DMS114 treated with DMSO at 0.1 percent for 48 hours (cell line): ENCODE data around the gene PRRT2.
A peak's percentile ranks its signal among the peaks of the same experiment; 100 is the strongest.
"Not testable (repeated sequence)": the region's sequence is repeated elsewhere in the genome, so short reads cannot be mapped to it uniquely, and the experiment has no call there.

ENCODE experiments used
- DNase-seq: peaks from one replicate; lab custom pipeline; 2025; ENCODE audit not compliant: unreplicated experiment; lab: John Stamatoyannopoulos, UW

PRRT2 gene

GRCh38 chr16:29790949-29791844, 20.8 kb upstream of the PRRT2 start:
- DNase-seq = no peak

GRCh38 chr16:29791845-29792807, 19.9 kb upstream of the PRRT2 start:
- DNase-seq = no peak

- DNase-seq = not testable (repeated sequence)
Measured at GRCh38 chr16:29793153-29793552, 18.8 kb upstream of the PRRT2 start.

GRCh38 chr16:29794231-29794710, 17.7 kb upstream of the PRRT2 start:
- no peak for DNase-seq

DNA sequence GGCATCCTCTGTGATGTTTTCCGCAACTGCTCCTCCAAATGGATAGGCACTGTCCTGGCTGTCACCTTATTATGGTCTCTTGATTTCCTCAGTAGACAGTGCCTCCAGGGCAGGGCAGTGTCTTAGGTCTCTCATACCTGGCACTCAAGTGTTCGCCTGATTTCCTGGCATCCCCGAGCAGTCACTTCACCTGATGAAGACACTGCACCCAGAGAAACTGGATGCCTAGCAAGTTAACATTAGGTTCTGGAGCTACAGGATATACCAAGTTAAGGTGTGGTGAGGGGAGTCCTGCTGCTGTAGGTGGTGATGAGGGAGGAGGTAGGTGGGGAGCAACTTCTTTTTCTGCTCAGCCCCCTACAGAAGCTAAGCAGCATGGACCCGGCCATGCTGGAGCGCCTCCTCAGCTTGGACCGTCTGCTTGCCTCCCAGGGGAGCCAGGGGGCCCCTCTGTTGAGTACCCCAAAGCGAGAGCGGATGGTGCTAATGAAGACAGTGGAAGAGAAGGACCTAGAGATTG, 9.5 kb upstream of the PRRT2 start:
- no peak for DNase-seq

DNA sequence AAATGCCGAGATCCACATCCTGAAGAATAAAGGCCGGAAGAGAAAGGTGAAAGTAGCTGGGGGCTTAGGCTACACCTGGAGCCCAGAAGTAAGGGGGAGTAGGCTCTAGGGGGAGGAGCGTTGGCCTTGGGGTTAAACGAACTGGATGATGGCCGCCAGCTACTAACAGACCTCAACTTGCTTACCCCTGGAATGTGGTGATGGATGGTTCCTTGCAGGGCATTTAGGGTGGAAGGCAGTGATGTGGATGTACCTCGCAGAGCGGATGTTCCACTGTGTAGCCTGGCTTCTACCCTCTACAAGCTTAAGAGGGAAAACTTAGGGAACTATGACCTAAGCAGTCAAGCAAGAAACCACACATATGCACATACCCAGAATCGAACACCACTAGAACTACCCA, 8.0 kb upstream of the PRRT2 start:
- DNase-seq = no peak

GRCh38 chr16:29804455-29805231, 7.3 kb upstream of the PRRT2 start:
- peak; percentile 57 for DNase-seq

- DNase-seq = peak; percentile 96
Measured at GRCh38 chr16:29805232-29806098, 6.5 kb upstream of the PRRT2 start.

DNA sequence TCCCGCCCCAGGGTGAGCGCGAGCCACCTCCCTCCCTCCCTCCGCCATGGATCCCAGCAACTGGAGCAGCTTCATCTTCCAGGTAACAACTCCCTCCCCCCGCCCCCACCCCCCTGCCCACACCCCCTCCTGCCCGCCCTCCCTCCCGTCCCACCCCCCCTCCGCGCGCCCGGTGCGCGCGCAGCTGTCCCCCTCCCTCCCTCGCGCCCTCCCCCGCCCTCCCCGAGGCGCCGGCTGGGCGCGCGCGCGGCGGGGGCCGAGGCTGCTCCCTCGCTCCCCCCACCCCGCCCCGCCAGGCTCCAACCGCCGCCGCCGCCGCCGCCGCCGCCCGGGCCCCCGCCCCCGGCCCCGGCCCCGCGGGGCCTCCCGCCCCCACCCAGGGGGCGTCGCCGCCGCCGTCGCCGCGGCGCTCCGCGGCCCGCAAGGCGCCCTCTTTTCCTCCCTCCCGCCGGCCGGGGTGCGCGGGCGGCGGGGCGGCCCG, 5.9 kb upstream of the PRRT2 start, which contains the start of gene MAZ:
MAZ (plus strand) TSS at position 431 of the 481 bp plus-strand sequence. CDS start 173 bp downstream, outside the sequence.
- DNase-seq = no peak

DNA sequence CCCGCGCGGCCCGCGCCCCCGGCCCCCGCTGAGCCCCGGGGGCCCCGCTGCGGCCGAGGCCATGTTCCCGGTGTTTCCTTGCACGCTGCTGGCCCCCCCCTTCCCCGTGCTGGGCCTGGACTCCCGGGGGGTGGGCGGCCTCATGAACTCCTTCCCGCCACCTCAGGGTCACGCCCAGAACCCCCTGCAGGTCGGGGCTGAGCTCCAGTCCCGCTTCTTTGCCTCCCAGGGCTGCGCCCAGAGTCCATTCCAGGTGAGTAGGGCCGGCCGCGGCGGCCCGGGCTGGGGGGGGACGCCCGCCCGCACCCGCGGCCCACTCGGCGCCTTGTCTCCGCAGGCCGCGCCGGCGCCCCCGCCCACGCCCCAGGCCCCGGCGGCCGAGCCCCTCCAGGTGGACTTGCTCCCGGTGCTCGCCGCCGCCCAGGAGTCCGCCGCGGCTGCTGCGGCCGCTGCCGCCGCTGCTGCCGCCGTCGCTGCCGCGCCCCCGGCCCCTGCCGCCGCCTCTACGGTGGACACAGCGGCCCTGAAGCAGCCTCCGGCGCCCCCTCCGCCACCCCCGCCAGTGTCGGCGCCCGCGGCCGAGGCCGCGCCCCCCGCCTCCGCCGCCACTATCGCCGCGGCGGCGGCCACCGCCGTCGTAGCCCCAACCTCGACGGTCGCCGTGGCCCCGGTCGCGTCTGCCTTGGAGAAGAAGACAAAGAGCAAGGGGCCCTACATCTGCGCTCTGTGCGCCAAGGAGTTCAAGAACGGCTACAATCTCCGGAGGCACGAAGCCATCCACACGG, 5.2 kb upstream of the PRRT2 start:
- no peak for DNase-seq

DNA sequence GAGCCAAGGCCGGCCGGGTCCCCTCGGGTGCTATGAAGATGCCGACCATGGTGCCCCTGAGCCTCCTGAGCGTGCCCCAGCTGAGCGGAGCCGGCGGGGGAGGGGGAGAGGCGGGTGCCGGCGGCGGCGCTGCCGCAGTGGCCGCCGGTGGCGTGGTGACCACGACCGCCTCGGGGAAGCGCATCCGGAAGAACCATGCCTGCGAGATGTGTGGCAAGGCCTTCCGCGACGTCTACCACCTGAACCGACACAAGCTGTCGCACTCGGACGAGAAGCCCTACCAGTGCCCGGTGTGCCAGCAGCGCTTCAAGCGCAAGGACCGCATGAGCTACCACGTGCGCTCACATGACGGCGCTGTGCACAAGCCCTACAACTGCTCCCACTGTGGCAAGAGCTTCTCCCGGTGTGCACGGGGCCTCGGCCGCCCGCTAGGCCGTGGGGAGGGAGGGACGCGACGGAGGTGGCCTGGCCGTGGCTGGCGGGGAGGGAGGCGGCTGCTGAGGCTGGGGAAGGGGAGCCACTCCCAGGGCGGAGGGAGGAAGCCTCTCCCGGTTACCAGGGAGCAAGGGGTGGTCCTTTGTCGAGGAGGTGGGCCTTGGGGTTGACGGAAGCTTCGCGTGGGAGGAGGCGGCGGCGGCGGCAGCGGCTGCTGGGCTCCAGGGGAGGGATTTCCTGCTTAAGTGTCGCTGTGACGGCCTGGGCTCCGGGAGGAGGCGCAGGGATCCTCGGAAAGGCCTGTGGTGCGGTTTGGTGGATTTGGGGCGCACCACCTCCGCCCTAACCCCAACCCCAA, 4.4 kb upstream of the PRRT2 start:
- DNase-seq = peak; percentile 78

GRCh38 chr16:29808219-29808900, 3.6 kb upstream of the PRRT2 start:
- no peak for DNase-seq

GRCh38 chr16:29809031-29809747, 2.8 kb upstream of the PRRT2 start:
- no peak for DNase-seq

GRCh38 chr16:29809850-29810698, 1.9 kb upstream of the PRRT2 start:
- peak; percentile 61 for DNase-seq

GRCh38 chr16:29810699-29811169, 1.3 kb upstream of the PRRT2 start:
- DNase-seq = no peak
